GM12872 (cell line): Measurements from ENCODE around the gene ATP2C1.

Source experiments
- CTCF ChIP-seq: IDR thresholded peaks from 3 replicates; pipeline ENCODE4 v1.5.1; 2011; ENCODE audit warnings: low read depth, mild to moderate bottlenecking, low read length, moderate library complexity; ENCODE audit not compliant: insufficient read depth

Gene ATP2C1

GRCh38 chr3:130853581-130853980 lies 40.3 kb upstream of the ATP2C1 start:
- TF ChIP-seq CTCF = no peak

GRCh38 chr3:130854208-130854864 lies 39.5 kb upstream of the ATP2C1 start:
- no peak for TF ChIP-seq CTCF

- TF ChIP-seq CTCF = no peak
Measured at GRCh38 chr3:130857336-130858026, 36.4 kb upstream of the ATP2C1 start.

- no peak for TF ChIP-seq CTCF
Measured at GRCh38 chr3:130865489-130865888, 28.4 kb upstream of the ATP2C1 start.

GRCh38 chr3:130866327-130866726 lies 27.6 kb upstream of the ATP2C1 start:
- TF ChIP-seq CTCF = no peak

- no peak for TF ChIP-seq CTCF
Measured at GRCh38 chr3:130870423-130870822, 23.5 kb upstream of the ATP2C1 start.

- TF ChIP-seq CTCF = no peak
Measured at GRCh38 chr3:130876594-130876993, 17.3 kb upstream of the ATP2C1 start.
